Activated CD8-positive, alpha-beta memory T cell treated with anti-CD3 and anti-CD28 coated beads, Interleukin-2, amount 10 ng/mL, durations not matched to agents 7 days and 5 days (primary cell): ENCODE results near the gene EI24. TPM values are rescaled to one million over a fixed set of nuclear protein-coding genes. Genes with fewer than 3 reads are reported as not detected.

Experiments
- ATAC-seq: fragments of 150-1000 bp; cut with Tn5 transposase; one replicate; pipeline ENCODE4 v1.10.0; 2021; ENCODE audit warnings: moderate library complexity
- CTCF ChIA-PET: fragments of 350-600 bp; sonication (Branson Sonifier 250); formaldehyde crosslinking; loops from one replicate; lab custom pipeline; 2021; ENCODE audit warnings: antibody characterized with exemption; lab: Charles Lee
- DNase-seq: peaks from one replicate; pipeline ENCODE4 v3.0.0-alpha.2; 2020
- H3K27ac Mint-ChIP-seq: one replicate; pipeline ENCODE4 v1.8.0; 2021; ENCODE audit warnings: mild to moderate bottlenecking, mixed read lengths
- H3K27me3 Mint-ChIP-seq: one replicate; pipeline ENCODE4 v1.8.0; 2021; ENCODE audit warnings: mixed read lengths
- H3K36me3 Mint-ChIP-seq: one replicate; pipeline ENCODE4 v1.8.0; 2021; ENCODE audit warnings: mild to moderate bottlenecking, mixed read lengths
- H3K4me1 Mint-ChIP-seq: one replicate; pipeline ENCODE4 v1.8.0; 2021; ENCODE audit warnings: mixed read lengths
- H3K4me3 Mint-ChIP-seq: one replicate; pipeline ENCODE4 v1.8.0; 2021; ENCODE audit warnings: mild to moderate bottlenecking, moderate library complexity, mixed read lengths
- H3K9me3 Mint-ChIP-seq: one replicate; pipeline ENCODE4 v1.8.0; 2022; ENCODE audit warnings: low read depth, mixed read lengths
- total RNA-seq, 2 experiments: library from RNA; stranded (reverse); gene quantifications; one replicate each; pipeline ENCODE4 v1.2.3, GENCODE V29; 2021

EI24 gene
- total RNA-seq, 2 experiments from 2014 or later, result 29.0 to 44.1 TPM

- peak overlapping the region; percentile 17 for H3K27ac Mint-ChIP-seq
- no peak overlapping the region for H3K4me3 Mint-ChIP-seq
- DNase-seq (no peak), ATAC-seq (no peak)
- H3K4me1 Mint-ChIP-seq, result peaks cover 16% of the 10 kb centered on the region
- H3K27me3 Mint-ChIP-seq, result no peaks in the 10 kb centered on the region
- H3K9me3 Mint-ChIP-seq, result no peaks in the 10 kb centered on the region
- CTCF ChIA-PET, result no interaction called here
- H3K36me3 Mint-ChIP-seq, result peaks cover 13% of the 10 kb centered on the region
These were observed 19.2 kb downstream of the EI24 start for GRCh38 chr11:125588505-125588904.

DNA sequence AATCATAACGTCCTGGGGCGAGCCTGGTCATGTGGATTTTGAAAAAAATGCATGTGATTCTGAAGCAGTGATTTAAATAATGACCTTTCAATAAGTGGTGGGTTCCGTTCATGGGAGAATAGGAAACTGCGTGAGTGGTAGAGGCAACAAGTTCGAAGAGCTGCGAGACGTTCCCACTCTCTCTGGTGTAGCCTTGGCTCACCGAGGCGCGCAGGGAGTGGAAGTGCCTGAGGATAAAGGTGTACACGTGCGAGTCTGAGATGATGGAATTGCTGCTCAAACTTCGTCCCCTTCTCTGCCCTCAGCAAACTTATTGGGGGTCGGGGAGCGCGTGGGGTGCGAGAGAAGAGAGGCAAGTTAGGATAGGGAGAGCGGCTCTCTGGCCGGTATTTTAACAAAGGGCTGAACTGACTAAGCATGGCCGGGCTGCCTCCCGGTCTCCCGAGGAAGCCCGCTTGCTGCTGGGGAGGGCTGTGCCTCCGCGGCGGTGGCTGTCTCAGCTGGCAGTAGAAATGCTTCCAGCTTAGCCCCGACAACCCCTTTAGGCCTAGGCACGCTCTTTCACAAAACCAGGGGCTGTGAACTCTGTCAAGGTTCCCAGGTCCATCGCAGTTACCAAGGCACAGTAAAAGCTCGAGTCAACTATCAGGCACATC, 22.5 kb downstream of the EI24 start:
- H3K4me1 Mint-ChIP-seq, result peaks cover 41% of the 10 kb centered on the region
- no peaks in the 10 kb centered on the region for H3K27me3 Mint-ChIP-seq
- CTCF ChIA-PET, result interaction anchor here (1.2 to 3.2 kb wide), 4 partner anchors 22 to 289 kb away, joined by 3 to 15 read pairs (median 8); partner anchors contain the start of genes CHEK1 and EI24
- ATAC-seq (peak; percentile 17), DNase-seq (peak; percentile 60)
- H3K27ac Mint-ChIP-seq, result peak overlapping the region; percentile 95
- peak overlapping the region; percentile 89 for H3K4me3 Mint-ChIP-seq
- peaks cover 13% of the 10 kb centered on the region for H3K36me3 Mint-ChIP-seq
- H3K9me3 Mint-ChIP-seq, result no peaks in the 10 kb centered on the region

DNA sequence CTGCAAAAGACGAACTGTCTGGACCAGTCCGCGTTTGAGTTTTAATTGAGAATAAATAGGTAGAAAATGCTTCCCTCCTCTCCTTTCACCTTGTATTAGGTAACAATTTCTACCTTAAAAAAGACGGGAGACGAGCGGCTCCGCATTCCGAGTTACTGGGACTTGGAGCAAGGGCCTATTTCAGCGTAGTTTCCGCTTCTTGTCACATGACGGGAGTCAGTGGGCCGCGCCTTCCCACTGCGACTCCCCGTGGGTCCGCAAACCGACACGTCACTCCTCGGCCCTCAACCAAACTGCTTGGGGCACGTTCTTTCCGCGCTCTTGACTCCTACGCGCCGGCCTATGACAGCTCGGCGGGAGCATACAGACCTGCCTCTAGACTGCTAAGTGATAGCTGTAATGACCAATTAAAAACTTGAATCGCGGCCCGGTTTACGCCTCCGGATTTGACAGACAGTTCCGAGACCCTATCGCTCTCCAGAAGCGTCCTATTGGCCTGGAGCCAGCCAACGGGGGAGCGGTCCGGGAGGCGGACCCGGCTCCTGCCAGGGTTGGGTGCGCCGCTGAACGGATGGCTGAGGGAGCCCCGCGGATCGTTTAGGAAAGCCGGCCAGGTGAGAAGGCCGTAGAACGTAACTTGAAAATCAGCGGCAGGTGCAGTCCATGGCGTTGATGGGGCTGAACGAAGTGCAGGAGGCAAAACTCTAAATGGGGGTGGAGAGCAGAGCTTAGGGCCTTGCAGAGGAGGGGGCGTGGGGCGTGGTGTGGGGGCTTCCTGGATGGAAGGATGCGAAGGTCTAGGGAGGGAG, 23.2 kb downstream of the EI24 start, which contains the start of gene STT3A:
Gene STT3A, plus strand, starts transcription at position 548 of the 809 bp plus-strand sequence. CDS start 3,064 bp downstream, outside the sequence.
- CTCF ChIA-PET, result interaction anchor here (0.8 to 3.2 kb wide), 5 partner anchors 10 to 34 kb away, joined by 3 to 15 read pairs (median 4); partner anchors contain the start of genes CHEK1 and EI24
- no peaks in the 10 kb centered on the region for H3K9me3 Mint-ChIP-seq
- peaks cover 42% of the 10 kb centered on the region for H3K4me1 Mint-ChIP-seq
- H3K4me3 Mint-ChIP-seq, result peak within 1 kb of the TSS; percentile 89
- peak; percentile 99 for DNase-seq
- peak; percentile 96 for ATAC-seq
- H3K36me3 Mint-ChIP-seq, result peaks cover 18% of the 10 kb centered on the region
- H3K27me3 Mint-ChIP-seq, result no peaks in the 10 kb centered on the region
- H3K27ac Mint-ChIP-seq, result peak within 1 kb of the TSS; percentile 95

GRCh38 chr11:125593114-125593820, 24.0 kb downstream of the EI24 start:
- CTCF ChIA-PET, result interaction anchor here (0.6 to 3.2 kb wide), 7 partner anchors 11 to 238 kb away, joined by 3 to 15 read pairs (median 3); partner anchors contain the start of genes CHEK1 and EI24

GRCh38 chr11:125594958-125595357, 25.7 kb downstream of the EI24 start:
- Mint-ChIP-seq H3K27ac (no peak overlapping the region), H3K27me3 (no peaks in the 10 kb centered on the region), H3K9me3 (no peaks in the 10 kb centered on the region), H3K4me3 (no peak overlapping the region), H3K4me1 (peaks cover 39% of the 10 kb centered on the region), H3K36me3 (peaks cover 28% of the 10 kb centered on the region)
- ATAC-seq (no peak), DNase-seq (no peak)
- CTCF ChIA-PET, result interaction anchor here (1.0 to 1.2 kb wide), 2 partner anchors 30 to 293 kb away, joined by 3 to 4 read pairs; partner anchors contain the start of genes CHEK1 and HYLS1

More at GRCh38 chr11:125593114-125593820, 24.0 kb downstream of the EI24 start:
- Mint-ChIP-seq H3K9me3 (no peaks in the 10 kb centered on the region), H3K4me3 (peak overlapping the region; percentile 89), H3K27me3 (no peaks in the 10 kb centered on the region), H3K27ac (peak overlapping the region; percentile 95), H3K4me1 (peaks cover 41% of the 10 kb centered on the region), H3K36me3 (peaks cover 18% of the 10 kb centered on the region)
- ATAC-seq (peak; percentile 7), DNase-seq (no peak)

DNA sequence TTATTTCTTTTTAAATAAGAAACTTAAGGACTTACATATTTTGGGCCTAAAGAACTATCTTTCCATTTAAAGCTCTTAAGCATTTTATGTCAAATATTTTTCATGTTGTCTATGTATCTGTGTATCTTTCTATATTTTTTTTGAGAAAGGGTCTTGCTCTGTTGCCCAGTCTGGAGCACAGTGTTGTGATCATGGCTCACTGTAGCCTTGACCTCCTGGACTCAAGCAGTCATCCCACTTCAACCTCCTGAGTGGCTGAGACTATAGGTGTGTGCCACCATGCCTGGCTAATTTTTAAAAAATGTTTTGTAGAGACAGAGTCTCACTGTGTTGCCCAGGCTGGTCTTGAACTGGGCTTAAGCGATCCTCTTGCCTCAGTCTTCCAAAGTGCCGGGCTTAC, 31.4 kb downstream of the EI24 start:
- CTCF ChIA-PET, result no interaction called here
- Mint-ChIP-seq H3K27ac (no peak overlapping the region), H3K4me1 (peaks cover 10% of the 10 kb centered on the region), H3K27me3 (no peaks in the 10 kb centered on the region), H3K36me3 (peaks cover 56% of the 10 kb centered on the region), H3K9me3 (no peaks in the 10 kb centered on the region), H3K4me3 (no peak overlapping the region)
- DNase-seq (no peak), ATAC-seq (no peak)

GRCh38 chr11:125603207-125603606, 33.9 kb downstream of the EI24 start:
- Mint-ChIP-seq H3K27ac (no peak overlapping the region), H3K36me3 (peaks cover 61% of the 10 kb centered on the region), H3K4me1 (peaks cover 2% of the 10 kb centered on the region), H3K27me3 (no peaks in the 10 kb centered on the region), H3K4me3 (no peak overlapping the region), H3K9me3 (no peaks in the 10 kb centered on the region)
- ATAC-seq, result no peak
- CTCF ChIA-PET, result interaction anchor here (0.7 to 1.7 kb wide), 3 partner anchors 10 to 24 kb away, joined by 3 read pairs; no protein-coding TSS in a partner anchor
- DNase-seq, result no peak

DNA sequence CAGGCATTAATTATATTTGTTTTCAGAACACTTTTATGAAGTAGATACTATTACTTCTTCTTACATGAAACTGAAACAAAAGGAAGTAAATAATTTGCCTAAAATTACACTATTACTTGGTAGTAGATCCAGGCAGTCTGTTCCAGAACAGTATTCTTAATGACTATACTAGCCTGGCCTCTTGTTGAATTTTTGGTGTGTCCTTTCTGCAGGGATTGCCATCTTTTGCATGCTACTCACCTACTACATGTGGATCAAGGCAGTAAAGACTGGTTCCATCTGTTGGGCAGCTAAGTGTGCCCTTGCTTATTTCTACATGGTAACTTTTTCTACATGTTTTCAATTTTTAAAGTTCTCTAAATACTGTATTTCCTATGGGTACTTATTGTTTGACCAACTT, 36.1 kb downstream of the EI24 start:
- Mint-ChIP-seq H3K4me3 (no peak overlapping the region), H3K27ac (no peak overlapping the region), H3K36me3 (peaks cover 65% of the 10 kb centered on the region), H3K4me1 (no peaks in the 10 kb centered on the region), H3K9me3 (no peaks in the 10 kb centered on the region), H3K27me3 (no peaks in the 10 kb centered on the region)
- CTCF ChIA-PET, result no interaction called here
- DNase-seq, result no peak
- no peak for ATAC-seq

DNA sequence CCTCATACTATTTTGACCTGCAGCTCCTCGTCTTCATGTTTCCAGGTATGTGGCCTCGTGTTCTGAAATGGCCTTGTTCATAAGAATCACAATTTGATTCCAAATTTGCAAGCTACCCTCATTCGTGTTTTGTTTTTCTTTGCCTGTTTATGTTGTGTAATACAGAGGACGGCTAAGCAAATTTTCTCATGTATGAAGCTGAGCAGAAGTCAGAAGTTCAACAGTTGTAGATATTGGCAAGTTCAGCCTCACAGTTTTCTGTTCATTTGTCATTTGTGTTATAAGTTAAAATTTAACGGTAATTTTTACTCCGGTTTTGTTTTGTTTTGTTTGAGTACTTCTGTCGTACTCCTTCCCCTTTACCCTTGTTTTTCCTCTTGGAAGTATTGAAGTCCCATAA, 40.3 kb downstream of the EI24 start:
- DNase-seq (no peak), ATAC-seq (no peak)
- Mint-ChIP-seq H3K4me3 (no peak overlapping the region), H3K27ac (no peak overlapping the region), H3K36me3 (peaks cover 66% of the 10 kb centered on the region), H3K4me1 (peaks cover 2% of the 10 kb centered on the region), H3K27me3 (no peaks in the 10 kb centered on the region), H3K9me3 (no peaks in the 10 kb centered on the region)
- CTCF ChIA-PET, result no interaction called here

DNA sequence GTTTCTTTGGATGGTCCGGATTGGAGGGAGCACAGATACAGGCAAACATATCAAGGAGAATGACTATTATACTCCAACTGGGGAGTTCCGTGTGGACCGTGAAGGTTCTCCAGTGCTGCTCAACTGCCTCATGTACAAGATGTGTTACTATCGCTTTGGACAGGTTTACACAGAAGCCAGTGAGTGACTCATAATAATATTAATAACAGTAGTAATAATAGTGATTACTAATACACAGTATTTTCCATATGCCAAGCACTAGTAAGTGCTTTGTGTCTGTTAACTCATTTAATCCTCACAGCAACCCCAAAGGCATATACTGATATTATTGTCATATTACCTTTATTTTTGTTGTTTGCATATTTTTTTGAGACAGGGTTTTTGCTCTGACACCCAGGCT, 49.1 kb downstream of the EI24 start:
- no peak overlapping the region for H3K27ac Mint-ChIP-seq

DNA sequence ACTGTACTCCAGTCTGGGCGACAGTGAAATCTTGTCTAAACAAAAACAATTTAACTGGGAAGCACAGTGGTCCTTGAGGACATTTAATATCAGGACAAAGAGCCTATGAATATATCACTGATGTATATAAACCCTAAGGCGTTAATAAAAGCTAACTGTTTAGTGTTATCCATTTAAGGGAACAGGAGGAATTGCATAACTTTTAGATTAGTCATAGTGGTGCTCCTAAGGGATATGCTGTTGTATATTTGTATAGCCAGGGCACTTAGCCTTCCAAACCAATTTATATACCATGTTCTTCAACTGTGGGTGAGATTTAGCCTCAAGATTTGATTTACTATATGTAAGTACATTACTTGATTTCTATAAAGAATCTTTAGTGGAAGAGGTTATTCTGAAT, 52.7 kb downstream of the EI24 start:
- ATAC-seq (no peak), DNase-seq (no peak)
- Mint-ChIP-seq H3K4me3 (no peak overlapping the region), H3K36me3 (peaks cover 43% of the 10 kb centered on the region), H3K27ac (no peak overlapping the region), H3K27me3 (no peaks in the 10 kb centered on the region), H3K4me1 (peaks cover 14% of the 10 kb centered on the region), H3K9me3 (no peaks in the 10 kb centered on the region)
- CTCF ChIA-PET, result no interaction called here

More for the DNA sequence above, 49.1 kb downstream of the EI24 start:
- Mint-ChIP-seq H3K4me1 (no peaks in the 10 kb centered on the region), H3K27me3 (no peaks in the 10 kb centered on the region), H3K4me3 (no peak overlapping the region), H3K9me3 (no peaks in the 10 kb centered on the region), H3K36me3 (peaks cover 54% of the 10 kb centered on the region)
- CTCF ChIA-PET, result interaction anchor here (1.4 kb wide), 1 partner anchor 15 kb away, joined by 3 read pairs; no protein-coding TSS in a partner anchor
- DNase-seq (no peak), ATAC-seq (no peak)

GRCh38 chr11:125623064-125623463, 53.8 kb downstream of the EI24 start:
- Mint-ChIP-seq H3K36me3 (peaks cover 50% of the 10 kb centered on the region), H3K4me3 (no peak overlapping the region), H3K27ac (no peak overlapping the region), H3K27me3 (no peaks in the 10 kb centered on the region), H3K4me1 (peaks cover 24% of the 10 kb centered on the region), H3K9me3 (no peaks in the 10 kb centered on the region)
- DNase-seq, result no peak
- CTCF ChIA-PET, result interaction anchor here (0.6 to 1.7 kb wide), 3 partner anchors 29 to 54 kb away, joined by 3 to 4 read pairs (median 3); partner anchors contain the start of genes EI24 and STT3A
- ATAC-seq, result no peak
